OCI-LY1 (cell line): Measurements from ENCODE around the gene ADA.
A peak's percentile ranks its signal among the peaks of the same experiment; 100 is the strongest.

Source experiments
- H2AFZ ChIP-seq: fragments of 200-600 bp; sonication (generic), shearing (Covaris generic); 2 replicates; pipeline ENCODE4 v1.6.0; 2014; ENCODE audit warnings: antibody characterized with exemption, mild to moderate bottlenecking, low read length
- H3F3A ChIP-seq: fragments of 200-600 bp; sonication (generic), shearing (Covaris generic); 2 replicates; pipeline ENCODE4 v1.6.0; 2014; ENCODE audit warnings: mild to moderate bottlenecking, antibody characterized with exemption, low read length, moderate library complexity; ENCODE audit not compliant: insufficient read depth
- H3K27ac ChIP-seq: fragments of 200-600 bp; sonication (generic); 2 replicates; pipeline ENCODE4 v1.5.1; 2014; ENCODE audit warnings: low read length, mixed run types, mild to moderate bottlenecking, low read depth; ENCODE audit not compliant: poor library complexity, severe bottlenecking
- H3K27me3 ChIP-seq: fragments of 200-600 bp; sonication (generic); 2 replicates; pipeline ENCODE4 v1.6.0; 2014; ENCODE audit warnings: antibody characterized with exemption, mild to moderate bottlenecking, low read length, moderate library complexity; ENCODE audit not compliant: insufficient read depth
- H3K36me3 ChIP-seq: fragments of 200-600 bp; sonication (generic); 2 replicates; pipeline ENCODE4 v1.6.1; 2014; ENCODE audit warnings: mild to moderate bottlenecking, antibody characterized with exemption, low read length, moderate library complexity, mixed read lengths; ENCODE audit not compliant: insufficient read depth
- H3K4me1 ChIP-seq: fragments of 200-600 bp; sonication (generic); 2 replicates; pipeline ENCODE4 v1.5.1; 2014; ENCODE audit warnings: mild to moderate bottlenecking, low read length, moderate library complexity; ENCODE audit not compliant: insufficient read depth, severe bottlenecking
- H3K4me2 ChIP-seq: fragments of 200-600 bp; sonication (generic), shearing (Covaris generic); 2 replicates; pipeline ENCODE4 v1.6.1; 2014; ENCODE audit warnings: low read length
- H3K4me3 ChIP-seq: fragments of 200-600 bp; sonication (generic); 2 replicates; pipeline ENCODE4 v1.5.1; 2014; ENCODE audit warnings: low read length, low read depth, mild to moderate bottlenecking, mixed read lengths; ENCODE audit not compliant: poor library complexity, severe bottlenecking
- H3K79me2 ChIP-seq: fragments of 200-600 bp; shearing (Covaris generic); 2 replicates; pipeline ENCODE4 v1.6.1; 2016; ENCODE audit warnings: mixed run types, low read length, mixed read lengths; ENCODE audit not compliant: insufficient read depth
- H3K9ac ChIP-seq: fragments of 200-600 bp; sonication (generic), shearing (Covaris generic); 2 replicates; pipeline ENCODE4 v1.6.1; 2014; ENCODE audit warnings: mild to moderate bottlenecking, low read length, mixed read lengths
- H3K9me2 ChIP-seq: fragments of 200-600 bp; sonication (generic), shearing (Covaris generic); 2 replicates; pipeline ENCODE4 v1.6.1; 2014; ENCODE audit warnings: low read depth, mild to moderate bottlenecking, low read length, mixed read lengths
- H3K9me3 ChIP-seq: fragments of 200-600 bp; shearing (Covaris generic); 2 replicates; pipeline ENCODE4 v1.6.1; 2014; ENCODE audit warnings: low read length, mixed read lengths
- H4K20me1 ChIP-seq: fragments of 200-600 bp; sonication (generic), shearing (Covaris generic); 2 replicates; pipeline ENCODE4 v1.6.0; 2016; ENCODE audit warnings: mild to moderate bottlenecking, low read length; ENCODE audit not compliant: insufficient read depth
- CTCF ChIP-seq: fragments of 200-600 bp; sonication (generic), shearing (Covaris generic); IDR thresholded peaks from 2 replicates; pipeline ENCODE4 v1.5.1; 2017; ENCODE audit warnings: mild to moderate bottlenecking, antibody characterized with exemption, low read length, moderate library complexity, mixed read lengths
- EZH2 ChIP-seq: fragments of 200-600 bp; sonication (generic), shearing (Covaris generic); IDR thresholded peaks from 2 replicates; pipeline ENCODE4 v1.8.0; 2017; ENCODE audit warnings: borderline replicate concordance, mixed run types, mild to moderate bottlenecking, antibody characterized with exemption, low read length, moderate library complexity, mixed read lengths

ADA gene

GRCh38 chr20:44609516-44610312, 41.8 kb downstream of the ADA start:
- no peaks in the 10 kb centered on the region for H3K9me2 ChIP-seq
- no peaks in the 10 kb centered on the region for H3F3A ChIP-seq
- H3K27ac ChIP-seq = peak overlapping the region; percentile 82
- TF ChIP-seq EZH2 (no peak), CTCF (peak; percentile 98)
- H3K9ac ChIP-seq = peak overlapping the region; percentile 55; the same call in 1 of the 2 replicates
- H2AFZ ChIP-seq = 0 out of 2 replicates have a peak overlapping the region, but pooled peaks have one; percentile 26
- peaks cover 43% of the 10 kb centered on the region for H3K4me1 ChIP-seq
- H3K36me3 ChIP-seq = peaks cover 23% of the 10 kb centered on the region; the same call in 1 of the 2 replicates
- H3K79me2 ChIP-seq = no peaks in the 10 kb centered on the region
- H3K4me2 ChIP-seq = peak overlapping the region; percentile 58
- no peaks in the 10 kb centered on the region for H3K27me3 ChIP-seq
- H3K4me3 ChIP-seq = peak overlapping the region; percentile 34
- H4K20me1 ChIP-seq = no peaks in the 10 kb centered on the region
- no peaks in the 10 kb centered on the region for H3K9me3 ChIP-seq

DNA sequence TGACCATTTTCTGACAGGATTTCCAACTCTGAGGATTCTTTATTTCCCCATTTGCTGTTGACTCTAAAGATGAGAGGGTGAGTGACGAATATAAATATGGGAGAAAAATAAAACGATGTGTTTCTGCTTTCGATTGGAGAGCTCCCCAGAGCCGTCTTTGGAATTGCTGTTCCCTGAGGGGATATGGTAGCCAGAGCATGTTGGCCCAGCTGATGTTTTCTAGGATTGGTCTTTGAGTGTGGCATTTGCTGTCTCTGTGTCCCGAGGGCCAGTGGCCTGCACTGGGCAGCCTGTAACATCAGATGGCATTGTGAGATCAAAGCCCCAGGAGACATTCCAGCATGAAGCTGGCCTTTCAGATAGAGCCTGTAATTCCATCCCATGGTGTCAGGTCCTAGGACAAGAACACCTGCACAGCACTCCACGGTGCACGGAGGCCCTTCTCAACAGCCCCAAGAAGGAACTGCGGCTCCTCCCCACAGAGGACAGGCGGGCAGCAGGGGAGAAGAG, 42.4 kb downstream of the ADA start:
- Histone ChIP-seq H3K36me3 (peaks cover 18% of the 10 kb centered on the region; the same call in 1 of the 2 replicates), H3K9ac (peak overlapping the region; percentile 55; the same call in 1 of the 2 replicates), H3K27ac (peak overlapping the region; percentile 82), H3K9me3 (no peaks in the 10 kb centered on the region), H2AFZ (no peak overlapping the region), H3K4me1 (peaks cover 39% of the 10 kb centered on the region), H3K27me3 (no peaks in the 10 kb centered on the region), H4K20me1 (no peaks in the 10 kb centered on the region), H3K9me2 (no peaks in the 10 kb centered on the region), H3K79me2 (no peaks in the 10 kb centered on the region), H3K4me3 (peak overlapping the region; percentile 34), H3F3A (no peaks in the 10 kb centered on the region), H3K4me2 (peak overlapping the region; percentile 58)
- TF ChIP-seq CTCF (no peak), EZH2 (no peak)

DNA sequence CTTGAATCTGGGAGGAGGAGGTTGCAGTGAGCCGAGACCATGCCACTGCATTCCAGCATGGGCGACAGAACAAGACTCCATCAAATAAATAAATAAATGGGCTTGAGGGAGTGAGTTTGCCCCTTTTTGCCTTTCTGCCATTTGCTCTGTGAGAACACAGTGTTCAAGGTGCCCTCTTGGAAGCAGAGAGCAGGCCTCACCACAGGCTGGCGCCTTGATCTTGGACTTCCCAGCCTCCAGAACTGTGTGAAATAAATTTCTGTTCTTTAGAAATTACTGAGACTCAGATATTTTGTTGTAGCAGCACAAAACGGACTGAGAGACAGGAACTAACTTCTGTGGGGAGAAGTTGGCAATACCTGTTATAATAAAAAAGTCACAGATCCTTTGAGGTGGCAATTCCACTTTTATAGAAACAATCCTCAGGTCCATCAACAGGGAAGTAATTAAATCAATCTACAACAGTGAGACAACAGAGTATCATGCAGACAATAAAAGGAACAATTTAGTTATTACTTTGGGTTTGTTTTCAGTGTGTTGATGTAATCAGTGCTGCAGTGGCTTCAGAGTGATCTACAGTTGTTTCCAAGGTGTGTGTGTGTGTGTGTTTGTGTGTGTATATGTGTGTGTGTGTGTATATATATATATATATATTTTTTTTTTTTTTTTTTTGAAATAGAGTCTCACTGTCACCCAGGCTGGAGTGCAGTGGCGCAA, 44.6 kb downstream of the ADA start:
- H3K4me2 ChIP-seq = no peak overlapping the region
- H3K4me1 ChIP-seq = peaks cover 55% of the 10 kb centered on the region
- H3K9me2 ChIP-seq = no peaks in the 10 kb centered on the region
- H4K20me1 ChIP-seq = no peaks in the 10 kb centered on the region
- TF ChIP-seq EZH2 (no peak), CTCF (no peak)
- H3K27me3 ChIP-seq = no peaks in the 10 kb centered on the region
- no peak overlapping the region for H3K27ac ChIP-seq
- no peaks in the 10 kb centered on the region for H3F3A ChIP-seq
- H3K9me3 ChIP-seq = no peaks in the 10 kb centered on the region
- no peaks in the 10 kb centered on the region for H3K79me2 ChIP-seq
- H3K36me3 ChIP-seq = peaks cover 3% of the 10 kb centered on the region; the same call in 1 of the 2 replicates
- H2AFZ ChIP-seq = no peak overlapping the region
- H3K4me3 ChIP-seq = no peak overlapping the region
- no peak overlapping the region for H3K9ac ChIP-seq
